ENCODE results near the gene CCDC198. TPM values are rescaled to one million over a fixed set of nuclear protein-coding genes. Genes with fewer than 3 reads are reported as not detected.

Gene CCDC198
- not detected for total RNA-seq

DNA sequence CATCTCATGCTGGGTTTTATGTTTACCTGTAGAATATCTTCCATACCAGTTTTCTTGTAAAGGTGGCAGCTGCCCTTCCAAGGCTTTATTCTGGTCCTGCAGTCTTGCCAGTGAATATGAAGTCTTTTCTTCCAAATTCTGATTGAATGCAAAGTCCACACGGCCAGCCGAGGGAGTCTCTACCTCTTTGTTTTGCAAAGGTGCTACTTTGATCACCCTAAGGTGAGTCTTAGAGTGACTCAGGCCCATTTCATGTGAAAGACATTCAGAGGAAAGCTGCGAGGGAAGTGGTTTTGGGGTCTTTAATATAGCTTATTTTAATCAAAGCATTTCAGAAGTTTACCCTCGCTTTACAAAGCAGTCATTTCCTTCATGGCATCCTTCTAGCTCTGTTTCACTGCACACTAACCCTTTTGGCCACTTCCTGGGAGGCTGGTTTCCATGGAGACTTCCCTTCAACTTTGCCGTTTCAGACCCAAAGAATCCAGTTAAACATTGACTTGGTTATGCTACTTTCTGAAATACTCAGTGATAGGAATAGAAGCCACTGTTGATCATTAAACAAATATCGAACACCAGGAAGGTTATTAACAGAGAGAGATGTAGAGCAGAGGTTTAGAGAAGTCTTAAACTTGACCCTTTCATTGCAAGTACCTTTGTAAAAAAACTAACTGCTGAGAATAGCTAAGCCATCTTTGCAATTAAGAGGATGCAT lies at the start of gene CCDC198:
TSS of gene CCDC198 (minus strand) at position 391 of the 715 bp plus-strand sequence. CDS start at position 249, 142 bp downstream.

Other genes starting within 250 kb of the CCDC198 start
- 10 to 100 TPM; 64.7 to 66.0 TPM for gene EXOC5, start 225.0 kb downstream of the CCDC198 start, total RNA-seq
- 10 to 100 TPM; 45.6 to 48.3 TPM for gene AP5M1, start 224.9 kb downstream of the CCDC198 start, total RNA-seq
- 10 to 100 TPM; 13.5 to 16.8 TPM for gene NAA30, start 103.3 kb downstream of the CCDC198 start, total RNA-seq

Data from activated naive CD4-positive, alpha-beta T cell treated with anti-CD3 and anti-CD28 coated beads, Interleukin-2, amount 10 ng/mL, durations not matched to agents 5 hours and 36 hours (primary cell).